ENCODE data around the gene POLR2L.

POLR2L gene

GRCh38 chr11:810040-810567 lies 32.2 kb downstream of the POLR2L start:
- no peak for DNase-seq

- DNase-seq: peak; percentile 96 to 100 (median 99)
These were observed 32.9 kb downstream of the POLR2L start, which contains the start of gene RPLP2 for GRCh38 chr11:809287-810039. Gene RPLP2 (plus strand): TSS chr11:809967. CDS start chr11:810235, 268 bp downstream.

GRCh38 chr11:808427-809286 lies 33.7 kb downstream of the POLR2L start:
- no peak for DNase-seq

- DNase-seq: no peak
These were observed 37.7 kb downstream of the POLR2L start for GRCh38 chr11:804599-804964.

- DNase-seq: no peak
These were observed 38.3 kb downstream of the POLR2L start for GRCh38 chr11:803770-804598.

- DNase-seq: no peak
These were observed 38.9 kb downstream of the POLR2L start for GRCh38 chr11:803467-803742.

GRCh38 chr11:802693-803466 lies 39.4 kb downstream of the POLR2L start:
- DNase-seq: no peak

GRCh38 chr11:802018-802617 lies 40.2 kb downstream of the POLR2L start:
- DNase-seq: no peak

- DNase-seq: no peak
These were observed 41.1 kb downstream of the POLR2L start for GRCh38 chr11:801097-801780.

- no peak for DNase-seq
These were observed 41.9 kb downstream of the POLR2L start for GRCh38 chr11:800473-800872.

- DNase-seq: no peak
These were observed 42.5 kb downstream of the POLR2L start for GRCh38 chr11:799641-800316.

GRCh38 chr11:798093-798713 lies 44.1 kb downstream of the POLR2L start, which contains the start of gene SLC25A22:
Gene SLC25A22 (minus strand): TSS chr11:798281. CDS start chr11:795006, 3,275 bp downstream.
- DNase-seq: peak in 12 of 14 donors; percentile 44 to 84 (median 70)

- DNase-seq: peak in 12 of 14 donors; percentile 48 to 84 (median 74)
These were observed 44.8 kb downstream of the POLR2L start for GRCh38 chr11:797296-798092.

GRCh38 chr11:796565-797295 lies 45.6 kb downstream of the POLR2L start:
- DNase-seq: no peak

- DNase-seq: peak in 10 of 14 donors; percentile 10 to 78 (median 47)
These were observed 46.4 kb downstream of the POLR2L start for GRCh38 chr11:795634-796564.

- DNase-seq: peak in 1 of 14 donors; percentile 71
These were observed 47.3 kb downstream of the POLR2L start for GRCh38 chr11:794766-795633.
